Gastroesophageal sphincter (tissue), 4 donors: Measurements from ENCODE around the gene SYNM. TPM values are rescaled to one million over a fixed set of nuclear protein-coding genes. Genes with fewer than 3 reads are reported as not detected.
A peak's percentile ranks its signal among the peaks of the same experiment; 100 is the strongest.

Experiments
- ATAC-seq: fragments of 150-250 bp; one replicate; pipeline ENCODE4 v1.9.1; 2016; ENCODE audit warnings: mild to moderate bottlenecking, moderate library complexity
- H3K27ac ChIP-seq, 4 donors: fragments of 200-600 bp; sonication (generic) in 3 of 4; 1 replicate in 3 of 4; 2 replicates in 1 of 4; pipeline ENCODE4 v1.5.1; 2016 to 2019
- H3K27me3 ChIP-seq: fragments of 200-600 bp; sonication (generic); one replicate; pipeline ENCODE4 v1.5.1; 2019
- H3K36me3 ChIP-seq, 2 donors: fragments of 200-600 bp; sonication (generic); one replicate each; pipeline ENCODE4 v1.5.1; 2019; ENCODE audit warnings: control low read depth in 1 of 2
- H3K4me1 ChIP-seq, 3 donors: fragments of 200-600 bp; sonication (generic); 1 replicate in 2 of 3; 2 replicates in 1 of 3; pipeline ENCODE4 v1.5.1; 2016 to 2019; ENCODE audit warnings: control low read depth in 2 of 3
- H3K4me3 ChIP-seq, 2 donors: fragments of 200-600 bp; sonication (generic); one replicate each; pipeline ENCODE4 v1.5.1; 2019; ENCODE audit warnings: mild to moderate bottlenecking in 1 of 2, moderate library complexity in 1 of 2
- H3K9me3 ChIP-seq, 3 donors: fragments of 200-600 bp; sonication (generic); one replicate each; pipeline ENCODE4 v1.5.1; 2017 to 2019; ENCODE audit warnings: control low read depth in 2 of 3
- EP300 ChIP-seq: sonication (generic); formaldehyde crosslinking; IDR thresholded peaks from one replicate; pipeline ENCODE4 v1.6.1; 2017; ENCODE audit warnings: antibody characterized with exemption, mild to moderate bottlenecking
- POLR2A ChIP-seq, 2 donors: fragments of 450-650 bp; IDR thresholded peaks; one replicate each; pipeline ENCODE4 v1.6.1; 2017; ENCODE audit warnings: antibody characterized with exemption in 2 of 2, mild to moderate bottlenecking in 2 of 2, moderate library complexity in 1 of 2
- POLR2AphosphoS5 ChIP-seq: sonication (generic); formaldehyde crosslinking; IDR thresholded peaks from one replicate; pipeline ENCODE4 v1.6.1; 2017; ENCODE audit warnings: antibody characterized with exemption
- WGBS, 2 donors: methylation state at CpG; one replicate each; pipeline ENCODE4 v1.1.5; 2018; ENCODE audit warnings: low coverage in 1 of 2; 5-methylcytosine and 5-hydroxymethylcytosine counted together
- total RNA-seq, 4 donors: library from RNA; depleted of rRNA; stranded (reverse); fragments of >200 nt; gene quantifications; one replicate each; pipeline ENCODE4 v1.1.0, GENCODE V29; 2016
- TF ChIP-seq, protein P1 (sequence below), 4 experiments: fragments of 200-600 bp in 2 of 4; fragments of 450-650 bp in 2 of 4; sonication (generic) in 1 of 4; IDR thresholded peaks; one replicate each; pipeline ENCODE4 v1.5.1; 2017 to 2019; ENCODE audit warnings: antibody characterized with exemption in 4 of 4, mild to moderate bottlenecking in 2 of 4, moderate library complexity in 2 of 4

SYNM gene
- total RNA-seq, 4 donors from 2014 or later, result 1,155 to 2,820 (median 1,765) TPM

- TF ChIP-seq EP300 (no peak), POLR2A (IDR thresholded peaks at IDR 0.05) (no peak), POLR2AphosphoS5 (no peak)
- TF ChIP-seq, protein P1, sequence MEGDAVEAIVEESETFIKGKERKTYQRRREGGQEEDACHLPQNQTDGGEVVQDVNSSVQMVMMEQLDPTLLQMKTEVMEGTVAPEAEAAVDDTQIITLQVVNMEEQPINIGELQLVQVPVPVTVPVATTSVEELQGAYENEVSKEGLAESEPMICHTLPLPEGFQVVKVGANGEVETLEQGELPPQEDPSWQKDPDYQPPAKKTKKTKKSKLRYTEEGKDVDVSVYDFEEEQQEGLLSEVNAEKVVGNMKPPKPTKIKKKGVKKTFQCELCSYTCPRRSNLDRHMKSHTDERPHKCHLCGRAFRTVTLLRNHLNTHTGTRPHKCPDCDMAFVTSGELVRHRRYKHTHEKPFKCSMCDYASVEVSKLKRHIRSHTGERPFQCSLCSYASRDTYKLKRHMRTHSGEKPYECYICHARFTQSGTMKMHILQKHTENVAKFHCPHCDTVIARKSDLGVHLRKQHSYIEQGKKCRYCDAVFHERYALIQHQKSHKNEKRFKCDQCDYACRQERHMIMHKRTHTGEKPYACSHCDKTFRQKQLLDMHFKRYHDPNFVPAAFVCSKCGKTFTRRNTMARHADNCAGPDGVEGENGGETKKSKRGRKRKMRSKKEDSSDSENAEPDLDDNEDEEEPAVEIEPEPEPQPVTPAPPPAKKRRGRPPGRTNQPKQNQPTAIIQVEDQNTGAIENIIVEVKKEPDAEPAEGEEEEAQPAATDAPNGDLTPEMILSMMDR (IDR thresholded peaks at IDR 0.05), result no peak
- Histone ChIP-seq H3K4me1 (peaks cover 12 to 64% (median 14%) of the 10 kb centered on the region in 3 donors), H3K27me3 (no peaks in the 10 kb centered on the region), H3K36me3 (peaks cover 0 to 11% of the 10 kb centered on the region in 2 donors), H3K27ac (peak overlapping the region; percentile 92 to 100 (median 98)), H3K4me3 (no peak overlapping the region), H3K9me3 (no peaks in the 10 kb centered on the region)
- ATAC-seq, result no peak
- WGBS, 2 donors, result 25 to 56% methylated on average over 3 of the region's 5 CpGs
Observed at GRCh38 chr15:99167201-99167600, 62.3 kb downstream of the SYNM start.

- peaks cover 0 to 7% of the 10 kb centered on the region in 2 donors for H3K36me3 ChIP-seq
- no peak overlapping the region for H3K4me3 ChIP-seq
- H3K9me3 ChIP-seq, result no peaks in the 10 kb centered on the region
- TF ChIP-seq POLR2AphosphoS5, result no peak
- no peak for TF ChIP-seq POLR2A (IDR thresholded peaks at IDR 0.05)
- no peak for TF ChIP-seq EP300
- TF ChIP-seq, protein P1 (IDR thresholded peaks at IDR 0.05), result no peak
- no peak for ATAC-seq
- peaks cover 12 to 69% (median 14%) of the 10 kb centered on the region in 3 donors for H3K4me1 ChIP-seq
- WGBS, 2 donors, result 50 to 75% methylated on average over 1 to 6 of the region's 6 CpGs
- H3K27me3 ChIP-seq, result no peaks in the 10 kb centered on the region
- H3K27ac ChIP-seq, result peak overlapping the region; percentile 92 to 100 (median 98)
Observed at GRCh38 chr15:99167640-99168039, 62.8 kb downstream of the SYNM start.

GRCh38 chr15:99168601-99169580 lies 64.0 kb downstream of the SYNM start:
- Histone ChIP-seq H3K4me3 (no peak overlapping the region), H3K27ac (peak overlapping the region; percentile 92 to 100 (median 98)), H3K36me3 (peaks cover 0 to 5% of the 10 kb centered on the region in 2 donors), H3K9me3 (no peaks in the 10 kb centered on the region), H3K27me3 (no peaks in the 10 kb centered on the region), H3K4me1 (peaks cover 12 to 81% (median 16%) of the 10 kb centered on the region in 3 donors)
- 60% methylated on average over 2 of the region's 5 CpGs; no CpG with 5 or more reads in 1 of the 2 donors for WGBS, 2 donors
- TF ChIP-seq POLR2AphosphoS5 (no peak), POLR2A (IDR thresholded peaks at IDR 0.05) (no peak), EP300 (no peak)
- TF ChIP-seq, protein P1 (IDR thresholded peaks at IDR 0.05), result no peak
- no peak for ATAC-seq

DNA sequence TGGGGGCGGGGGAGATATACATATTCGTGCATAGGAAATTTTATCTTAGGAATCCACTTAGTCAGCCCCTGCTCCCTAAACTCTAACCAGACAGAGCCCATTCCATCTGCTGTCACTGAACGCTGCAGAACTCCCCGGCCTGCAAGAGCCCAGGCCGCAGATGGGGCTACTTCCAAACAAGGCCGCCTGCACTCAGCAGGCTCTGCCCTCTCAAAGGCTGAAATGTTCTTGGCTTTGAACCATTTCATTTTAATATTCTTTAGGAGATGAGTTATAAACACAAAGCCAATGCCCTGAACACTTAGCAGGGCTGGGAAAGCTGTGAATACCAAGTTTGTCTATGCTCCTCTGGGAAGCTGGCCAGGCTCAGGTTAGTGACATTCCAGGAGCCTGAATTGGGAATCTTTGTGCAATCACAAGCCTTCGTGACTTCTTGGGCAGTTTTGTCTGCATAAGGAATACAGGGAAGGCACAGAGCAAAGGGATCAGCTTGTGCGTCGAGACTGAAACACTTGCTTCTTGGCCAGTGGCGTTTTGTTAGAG lies 65.0 kb downstream of the SYNM start:
- no peaks in the 10 kb centered on the region for H3K9me3 ChIP-seq
- H3K27ac ChIP-seq, result peak overlapping the region; percentile 92 to 100 (median 98)
- no peaks in the 10 kb centered on the region for H3K27me3 ChIP-seq
- no peak overlapping the region for H3K4me3 ChIP-seq
- peaks cover 12 to 91% (median 18%) of the 10 kb centered on the region in 3 donors for H3K4me1 ChIP-seq
- 38 to 56% methylated on average over 3 to 4 of the region's 10 CpGs for WGBS, 2 donors
- peak; percentile 87 for ATAC-seq
- peaks cover 0 to 7% of the 10 kb centered on the region in 2 donors for H3K36me3 ChIP-seq
- TF ChIP-seq POLR2AphosphoS5 (peak; percentile 96), POLR2A (IDR thresholded peaks at IDR 0.05) (no peak), EP300 (peak; percentile 76)
- TF ChIP-seq, protein P1 (IDR thresholded peaks at IDR 0.05), result no peak
